ENCODE results near the gene SHB. TPM values are rescaled to one million over a fixed set of nuclear protein-coding genes. Genes with fewer than 3 reads are reported as not detected.

The SHB gene
- polyA plus RNA-seq, 2 of the 4 experiments (the other 2 are of a cell fraction): 15.4 to 22.0 TPM

- CTCF ChIA-PET: interaction anchor here (0.7 to 1.2 kb wide), 3 partner anchors 11 to 712 kb away, joined by 3 to 5 read pairs (median 4); no protein-coding TSS in a partner anchor
Measured at GRCh38 chr9:37983381-37984067, 85.5 kb downstream of the SHB start.

GRCh38 chr9:37979844-37980243, 89.2 kb downstream of the SHB start:
- Histone ChIP-seq H3K4me2 (no peak overlapping the region), H3K4me3 (no peak overlapping the region), H3K9me3 (no peaks in the 10 kb centered on the region), H3K27ac (peak overlapping the region in 1 of 2 experiments; percentile 25; a peak in 1 of 6 replicates), H3K4me1 (peaks cover 26% of the 10 kb centered on the region)
- WGBS (ENCODE audit: missing lambda C conversion rate): 83% methylated on average over 5 of the region's 5 CpGs
- DNase-seq (ENCODE audit: low read depth in 1 of 2, low spot score in 1 of 2) (no peak), ATAC-seq (no peak), FAIRE-seq (no peak)
- no peak for TF ChIP-seq SREBF2 (IDR thresholded peaks at IDR 0.05)
- TF ChIP-seq BHLHE40 (IDR thresholded peaks at IDR 0.05; ENCODE audit: low read depth, low read length): no peak
- POLR2A ChIA-PET: no interaction called here
- CTCF ChIA-PET: interaction anchor here (1.6 to 1.8 kb wide), 4 partner anchors 20 to 108 kb away, joined by 3 to 5 read pairs (median 4); no protein-coding TSS in a partner anchor

More at GRCh38 chr9:37983381-37984067, 85.5 kb downstream of the SHB start:
- WGBS (ENCODE audit: missing lambda C conversion rate): 94% methylated on average over 7 of the region's 12 CpGs
- no peaks in the 10 kb centered on the region for H3K9me3 ChIP-seq
- FAIRE-seq: no peak
- no peak for ATAC-seq
- H3K27ac ChIP-seq: no peak overlapping the region
- no peak overlapping the region for H3K4me2 ChIP-seq
- H3K4me1 ChIP-seq: peaks cover 20% of the 10 kb centered on the region; the same call in 2 of the 3 replicates
- TF ChIP-seq FOSB (CRISPR knock-in tag; IDR thresholded peaks at IDR 0.05): no peak
- TF ChIP-seq EHF (CRISPR knock-in tag; IDR thresholded peaks at IDR 0.05): no peak
- TF ChIP-seq POLR2AphosphoS2 (conservative IDR thresholded peaks at IDR 0.05; ENCODE audit: low read length): no peak
- no peak overlapping the region for H3K4me3 ChIP-seq
- POLR2A ChIA-PET: no interaction called here
- no peak for DNase-seq (ENCODE audit: low read depth in 1 of 2, low spot score in 1 of 2)

GRCh38 chr9:37978983-37979382, 90.0 kb downstream of the SHB start:
- H3K27ac ChIP-seq: peak overlapping the region in 1 of 2 experiments; percentile 41; a peak in 1 of 6 replicates
- H3K4me3 ChIP-seq: no peak overlapping the region
- no peak overlapping the region for H3K4me2 ChIP-seq
- DNase-seq (ENCODE audit: low read depth in 1 of 2, low spot score in 1 of 2) (no peak), FAIRE-seq (no peak), ATAC-seq (no peak)
- 88% methylated on average over 3 of the region's 3 CpGs for WGBS (ENCODE audit: missing lambda C conversion rate)
- CTCF ChIA-PET: interaction anchor here (1.2 to 4.1 kb wide), 5 partner anchors 9 to 109 kb away, joined by 3 to 15 read pairs (median 5); partner anchors contain the start of gene SHB
- POLR2A ChIA-PET: no interaction called here
- TF ChIP-seq NFE2L2 (conservative IDR thresholded peaks at IDR 0.05; ENCODE audit: low read length) (no peak), ATOH8 (CRISPR knock-in tag; IDR thresholded peaks at IDR 0.05; ENCODE audit: low read depth) (no peak), PHF8 (IDR thresholded peaks at IDR 0.05; ENCODE audit: borderline replicate concordance, low read depth) (no peak), TP53 (CRISPR knock-in tag; IDR thresholded peaks at IDR 0.05) (no peak), RCOR1 (IDR thresholded peaks at IDR 0.05; ENCODE audit: low read depth, low read length) (no peak), RAD21 (conservative IDR thresholded peaks at IDR 0.05 in 1 of 2, IDR thresholded peaks at IDR 0.05 in 1 of 2) (no peak), HDAC2 (IDR thresholded peaks at IDR 0.05) (no peak), FOSL2 (IDR thresholded peaks at IDR 0.05) (no peak), FOSL2 (CRISPR knock-in tag; IDR thresholded peaks at IDR 0.05) (no peak), JUNB (IDR thresholded peaks at IDR 0.05) (no peak), POLR2A (IDR thresholded peaks at IDR 0.05; ENCODE audit: low read length) (no peak), FOXS1 (CRISPR knock-in tag; IDR thresholded peaks at IDR 0.05) (no peak), GATA3 (IDR thresholded peaks at IDR 0.05; ENCODE audit: borderline replicate concordance) (no peak), E2F6 (IDR thresholded peaks at IDR 0.05; ENCODE audit: borderline replicate concordance, low read depth) (no peak), MAX (IDR thresholded peaks at IDR 0.05) (no peak)
- H3K9me3 ChIP-seq: no peaks in the 10 kb centered on the region
- H3K4me1 ChIP-seq: peaks cover 34% of the 10 kb centered on the region

GRCh38 chr9:37978481-37978864, 90.6 kb downstream of the SHB start:
- ChIA-PET POLR2A (no interaction called here), CTCF (interaction anchor here (0.8 to 4.1 kb wide), 6 partner anchors 9 to 110 kb away, joined by 3 to 15 read pairs (median 4); partner anchors contain the start of gene SHB)
- FAIRE-seq: no peak
- no peak for TF ChIP-seq EHMT2 (IDR thresholded peaks at IDR 0.05; ENCODE audit: low read depth)
- no peak for TF ChIP-seq NPAS2 (CRISPR knock-in tag; IDR thresholded peaks at IDR 0.05; ENCODE audit: borderline replicate concordance)
- no peak for TF ChIP-seq RFX5 (IDR thresholded peaks at IDR 0.05)
- TF ChIP-seq PHF8 (IDR thresholded peaks at IDR 0.05; ENCODE audit: borderline replicate concordance, low read depth): no peak
- TF ChIP-seq ATOH8 (CRISPR knock-in tag; IDR thresholded peaks at IDR 0.05; ENCODE audit: low read depth): no peak
- no peak for TF ChIP-seq CTCF (IDR thresholded peaks at IDR 0.05)
- TF ChIP-seq EHF (CRISPR knock-in tag; IDR thresholded peaks at IDR 0.05): no peak
- TF ChIP-seq CHD4 (IDR thresholded peaks at IDR 0.05; ENCODE audit: borderline replicate concordance): no peak
- no peak for TF ChIP-seq E2F6 (IDR thresholded peaks at IDR 0.05; ENCODE audit: borderline replicate concordance, low read depth)
- TF ChIP-seq CEBPB (IDR thresholded peaks at IDR 0.05): no peak

More at GRCh38 chr9:37978481-37978864, 90.6 kb downstream of the SHB start:
- Histone ChIP-seq H3K4me1 (peaks cover 34% of the 10 kb centered on the region), H3K4me2 (no peak overlapping the region), H3K9me3 (no peaks in the 10 kb centered on the region), H3K4me3 (no peak overlapping the region), H3K27ac (peak overlapping the region in 1 of 2 experiments; percentile 41; a peak in 1 of 6 replicates)
- ATAC-seq (no peak), DNase-seq (ENCODE audit: low read depth in 1 of 2, low spot score in 1 of 2) (no peak)
- 88% methylated on average over 6 of the region's 6 CpGs for WGBS (ENCODE audit: missing lambda C conversion rate)

Data from A549 (cell line).